GDM1 (cell line): ENCODE measurements around the gene RNPEP.
"Not testable (repeated sequence)": the region's sequence is repeated elsewhere in the genome, so short reads cannot be mapped to it uniquely, and the experiment has no call there.

Experiments used
- DNase-seq: peaks from one replicate; lab custom pipeline; 2025; lab: John Stamatoyannopoulos, UW

Gene RNPEP

DNA sequence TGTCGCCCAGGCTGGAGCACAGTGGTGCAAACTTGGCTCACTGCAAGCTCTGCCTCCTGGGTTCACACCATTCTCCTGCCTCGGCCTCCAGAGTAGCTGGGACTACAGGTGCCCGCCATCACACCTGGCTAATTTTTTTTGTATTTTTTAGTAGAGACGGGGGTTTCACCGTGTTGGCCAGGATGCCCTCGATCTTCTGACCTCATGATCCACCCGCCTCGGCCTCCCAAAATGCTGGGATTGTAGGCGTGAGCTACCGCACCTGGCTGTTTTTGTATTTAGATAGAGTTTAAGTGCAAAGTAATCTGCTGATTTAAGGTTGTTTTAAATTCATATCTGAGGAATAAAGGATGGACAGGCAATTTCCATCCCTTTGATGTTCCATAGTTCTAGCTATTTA lies 20.1 kb upstream of the RNPEP start:
- DNase-seq: not testable (repeated sequence)

DNA sequence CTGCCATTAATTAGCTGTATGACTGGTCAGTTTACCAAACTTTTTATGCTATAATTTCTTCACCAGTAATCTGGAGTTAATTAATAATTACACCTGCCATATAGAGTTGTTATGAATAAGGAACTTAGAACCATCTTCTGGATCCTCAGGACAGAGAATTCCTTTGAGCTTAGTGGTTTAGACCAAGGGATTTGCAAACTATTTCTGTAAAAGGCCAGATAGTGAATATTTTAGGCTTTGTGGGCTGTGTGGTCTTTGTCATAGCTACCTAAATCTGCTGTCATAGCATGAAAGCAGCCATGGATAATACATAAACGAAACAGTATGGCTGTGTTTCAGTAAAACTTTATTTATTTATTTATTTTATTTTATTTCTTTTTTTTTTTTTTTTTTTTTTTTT lies 18.2 kb upstream of the RNPEP start:
- DNase-seq: no peak

GRCh38 chr1:201966171-201966570 lies 16.3 kb upstream of the RNPEP start:
- DNase-seq: no peak

GRCh38 chr1:201968202-201968925 lies 14.1 kb upstream of the RNPEP start:
- DNase-seq: no peak

DNA sequence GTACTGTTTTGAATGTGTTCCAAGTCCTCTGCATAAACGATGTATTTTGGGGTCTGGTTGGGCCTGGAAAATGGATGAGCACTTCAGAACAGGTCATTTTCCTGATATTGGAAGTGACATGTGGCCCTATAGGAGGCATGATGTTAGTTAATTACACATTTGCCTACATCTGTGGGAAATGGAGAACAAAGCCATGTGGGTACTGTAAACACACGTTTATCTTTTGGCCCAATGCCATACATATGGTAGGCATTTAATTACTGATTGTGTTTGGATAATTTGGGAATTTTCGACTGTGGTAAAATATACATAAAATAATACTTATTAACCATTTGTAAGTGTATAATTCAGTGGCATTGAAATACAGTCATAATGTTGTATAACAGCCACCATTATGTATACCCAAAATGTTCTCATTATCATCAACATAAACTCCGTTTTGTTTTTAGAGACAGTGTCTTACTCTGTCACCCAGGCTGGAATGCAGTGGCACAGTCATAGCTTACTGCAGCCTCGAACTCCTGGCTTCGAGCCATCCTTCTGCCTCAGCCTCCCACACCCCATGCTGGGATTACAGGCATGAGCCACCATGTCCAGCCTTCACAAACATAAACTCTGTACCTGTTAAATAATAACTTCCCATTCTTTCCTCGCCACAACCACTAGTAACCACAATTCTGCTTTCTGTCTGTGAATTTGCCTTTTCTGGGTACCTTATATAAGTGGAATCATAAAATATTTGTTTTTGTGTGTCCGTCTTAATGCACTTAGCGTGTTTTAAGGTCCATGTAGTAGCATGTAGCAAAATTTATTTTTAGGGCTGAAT lies 11.9 kb upstream of the RNPEP start:
- DNase-seq: no peak

DNA sequence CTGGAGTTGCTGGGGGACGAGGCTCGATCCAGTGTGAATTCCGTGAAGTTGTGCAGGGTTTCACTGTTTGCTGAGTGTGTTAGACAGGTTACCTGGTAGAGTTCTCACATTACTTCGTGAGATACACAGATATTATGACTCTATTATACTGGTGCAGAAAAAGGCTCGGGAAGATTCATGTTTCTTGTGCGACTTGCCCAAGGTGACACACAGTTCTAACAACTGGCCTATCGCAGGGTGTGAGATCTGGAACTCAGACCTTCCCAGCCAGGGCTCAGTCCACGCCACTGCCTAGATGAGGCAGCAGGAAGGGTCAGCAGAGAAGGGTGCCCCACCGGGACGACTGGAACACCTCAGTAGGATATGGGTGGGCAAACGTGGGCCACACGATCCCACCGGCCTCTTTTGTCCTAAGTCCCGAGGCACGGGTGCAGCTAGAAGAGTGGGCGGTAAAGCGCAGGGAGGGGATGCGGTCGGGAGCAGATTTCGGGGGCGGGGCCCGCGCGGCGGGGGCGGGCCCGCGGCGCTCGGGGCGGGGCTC lies 296 bp upstream of the RNPEP start:
- DNase-seq: no peak

DNA sequence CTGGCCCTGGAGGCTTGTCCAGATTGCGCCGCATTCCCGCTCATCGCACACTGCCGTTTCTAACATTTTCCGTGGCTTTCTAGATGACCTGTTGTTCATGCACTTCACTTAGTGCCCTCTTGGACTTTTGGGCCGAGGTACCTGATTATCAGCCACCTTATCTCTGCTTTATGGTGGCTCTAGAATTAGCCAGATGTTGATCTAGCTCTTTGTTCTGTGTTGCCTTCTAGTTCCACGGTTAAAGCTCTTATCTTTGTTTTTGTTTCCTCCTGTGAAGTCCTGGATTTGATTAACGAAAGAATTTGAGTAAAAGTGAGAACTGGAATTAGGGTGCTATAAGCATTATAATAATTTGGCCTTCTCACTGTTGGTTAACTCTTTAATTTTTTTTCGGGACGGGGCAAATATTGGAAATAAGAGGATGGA lies 945 bp downstream of the RNPEP start:
- no peak for DNase-seq

- no peak for DNase-seq
Observed at GRCh38 chr1:201984446-201984845, 2.0 kb downstream of the RNPEP start.

GRCh38 chr1:201985355-201985754 lies 2.9 kb downstream of the RNPEP start:
- DNase-seq: no peak

DNA sequence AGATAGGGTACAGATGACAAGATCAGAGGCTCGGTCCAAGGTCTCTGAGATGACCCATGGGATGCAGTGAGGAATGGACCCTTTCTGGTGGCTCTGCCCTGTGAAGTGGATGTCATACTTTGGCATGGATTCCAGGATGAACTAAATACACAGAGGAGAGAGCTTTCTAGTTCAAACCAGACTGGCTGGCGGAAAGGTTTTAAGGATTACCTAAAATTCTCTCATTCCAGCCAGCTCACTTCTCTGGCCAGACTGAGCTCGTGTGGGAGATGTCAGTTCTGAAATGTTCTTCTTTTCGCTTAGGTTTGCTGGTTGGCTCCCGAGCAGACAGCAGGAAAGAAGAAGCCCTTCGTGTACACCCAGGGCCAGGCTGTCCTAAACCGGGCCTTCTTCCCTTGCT lies 6.2 kb downstream of the RNPEP start:
- no peak for DNase-seq

- no peak for DNase-seq
Observed at GRCh38 chr1:201989354-201990128, 7.1 kb downstream of the RNPEP start.

- no peak for DNase-seq
Observed at GRCh38 chr1:201990427-201990826, 8.0 kb downstream of the RNPEP start.

GRCh38 chr1:201999625-202000238 lies 17.3 kb downstream of the RNPEP start:
- peak; percentile 6 for DNase-seq

DNA sequence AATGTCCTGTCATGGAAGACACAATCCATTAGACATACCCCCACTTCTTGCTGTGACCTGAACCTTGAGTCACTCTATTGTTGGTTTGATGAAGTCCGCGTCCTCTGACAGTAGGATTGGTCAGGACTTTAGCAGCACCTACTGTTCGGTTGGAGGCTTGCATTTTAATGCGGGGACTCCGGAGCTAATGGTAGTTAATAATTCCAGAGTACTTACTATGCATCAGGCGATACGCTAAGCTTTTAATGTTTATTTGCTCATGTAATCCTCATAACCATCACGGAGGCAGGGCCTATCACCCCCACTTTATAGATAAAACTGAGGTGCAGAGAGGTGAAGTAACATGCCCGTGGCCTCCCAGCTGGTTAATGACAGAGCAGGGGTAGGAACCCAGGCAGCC lies 20.1 kb downstream of the RNPEP start:
- no peak for DNase-seq

DNA sequence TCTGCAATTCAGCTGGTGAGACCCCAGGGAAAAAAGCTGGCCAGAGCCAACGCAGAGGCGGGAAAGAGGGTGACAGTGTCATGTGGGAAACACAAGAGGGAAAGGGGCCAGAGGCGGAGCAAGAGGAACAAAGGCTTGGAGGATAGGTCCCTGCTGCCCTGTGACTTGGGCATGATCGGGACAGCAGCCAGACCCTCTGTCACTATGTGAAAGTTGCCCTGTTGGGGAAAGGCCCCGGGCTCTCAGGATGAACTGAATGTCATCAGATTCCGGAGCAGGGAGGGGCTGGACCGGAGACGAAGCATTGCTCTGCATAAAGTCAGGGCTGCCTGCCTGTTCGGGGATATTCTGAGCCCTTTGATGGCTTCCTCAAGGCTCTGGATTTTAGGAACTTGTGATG lies 22.3 kb downstream of the RNPEP start:
- no peak for DNase-seq

- DNase-seq: no peak
Observed at GRCh38 chr1:202005958-202006357, 23.5 kb downstream of the RNPEP start.

- DNase-seq: no peak
Observed at GRCh38 chr1:202007304-202007703, 24.9 kb downstream of the RNPEP start.

DNA sequence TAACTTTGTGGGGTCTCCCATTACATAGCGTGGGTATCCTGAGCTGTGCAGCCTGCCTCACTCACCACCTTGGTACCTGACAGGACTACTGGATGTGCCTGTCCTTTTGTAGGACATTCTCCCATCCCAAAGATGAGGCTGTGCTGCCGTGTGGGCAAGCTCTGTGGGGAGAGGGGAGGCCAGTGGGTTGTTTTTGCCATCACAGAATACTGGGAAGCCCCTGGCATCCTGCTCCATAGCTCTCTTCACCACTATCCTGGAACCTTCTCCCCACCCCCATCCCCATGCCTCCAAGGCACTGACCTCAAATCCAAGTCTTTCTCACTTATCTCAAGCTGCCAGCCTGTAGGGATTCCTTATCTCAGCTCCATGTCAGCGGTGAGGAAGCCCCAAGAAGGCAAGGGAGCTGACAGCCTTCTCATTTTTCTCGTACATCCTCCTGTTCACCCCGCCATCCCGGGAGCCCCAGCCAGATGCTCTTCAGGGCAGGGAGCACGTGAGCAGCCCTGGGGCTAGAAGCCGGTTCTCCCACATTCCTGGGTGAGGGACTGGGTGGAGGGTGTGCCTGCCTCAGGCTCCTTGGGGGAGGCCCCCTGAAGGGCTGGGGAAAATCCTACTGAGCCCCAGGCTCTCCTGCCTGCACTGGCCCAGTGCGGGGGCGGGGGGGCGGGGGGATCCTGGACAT lies 25.5 kb downstream of the RNPEP start:
- no peak for DNase-seq

GRCh38 chr1:202009326-202010179 lies 27.1 kb downstream of the RNPEP start:
- no peak for DNase-seq
